ENCODE data around the gene BCAS4. TPM values are rescaled to one million over a fixed set of nuclear protein-coding genes. Genes with fewer than 3 reads are reported as not detected.

Gene BCAS4
- total RNA-seq, 1 experiment from 2014 or later = 7.9 TPM

DNA sequence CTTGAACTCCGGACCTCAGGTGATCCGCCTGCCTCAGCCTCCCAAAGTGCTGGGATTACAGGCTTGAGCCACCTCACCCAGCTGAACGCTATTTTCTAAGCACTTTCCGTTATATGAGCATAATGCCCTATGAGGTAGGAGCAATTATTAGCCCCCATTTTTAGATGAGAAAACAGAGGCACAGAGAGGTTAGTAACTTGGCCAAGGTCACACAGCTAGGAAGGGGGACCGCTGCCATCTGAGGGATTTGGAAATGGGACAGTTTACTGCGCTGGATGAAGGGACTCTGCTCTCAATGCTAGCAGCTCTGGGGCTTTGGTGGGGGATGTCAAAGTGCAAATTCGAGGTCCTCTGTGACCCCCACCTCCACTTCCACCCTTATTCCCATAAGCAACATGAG, 62.5 kb downstream of the BCAS4 start:
- intact Hi-C loops (cut with micrococcal nuclease) = no loop called here
- no peak for DNase-seq (ENCODE audit: unreplicated experiment)
- Mint-ChIP-seq H3K4me1 (ENCODE audit: insufficient read depth, unreplicated experiment) (peaks cover 19% of the 10 kb centered on the region), H3K36me3 (ENCODE audit: insufficient read depth, unreplicated experiment) (no peaks in the 10 kb centered on the region), H3K27me3 (ENCODE audit: insufficient read depth, unreplicated experiment) (no peaks in the 10 kb centered on the region), H3K27ac (ENCODE audit: low read depth, unreplicated experiment) (no peak overlapping the region), H3K9me3 (ENCODE audit: unreplicated experiment) (no peaks in the 10 kb centered on the region), H3K4me3 (ENCODE audit: unreplicated experiment) (no peak overlapping the region)
- ChIA-PET CTCF (interaction anchor here (1.0 to 3.1 kb wide), 4 partner anchors 7 to 72 kb away, joined by 4 to 22 read pairs (median 6); no protein-coding TSS in a partner anchor), POLR2A (interaction anchor here (1.0 to 4.1 kb wide), 10 partner anchors 9 to 101 kb away, joined by 4 to 55 read pairs (median 10); partner anchors contain the start of genes ADNP, BCAS4, DPM1 and MOCS3)
- no TSS peak for BruUV-seq (replicated peaks)
- TF ChIP-seq, protein P1, sequence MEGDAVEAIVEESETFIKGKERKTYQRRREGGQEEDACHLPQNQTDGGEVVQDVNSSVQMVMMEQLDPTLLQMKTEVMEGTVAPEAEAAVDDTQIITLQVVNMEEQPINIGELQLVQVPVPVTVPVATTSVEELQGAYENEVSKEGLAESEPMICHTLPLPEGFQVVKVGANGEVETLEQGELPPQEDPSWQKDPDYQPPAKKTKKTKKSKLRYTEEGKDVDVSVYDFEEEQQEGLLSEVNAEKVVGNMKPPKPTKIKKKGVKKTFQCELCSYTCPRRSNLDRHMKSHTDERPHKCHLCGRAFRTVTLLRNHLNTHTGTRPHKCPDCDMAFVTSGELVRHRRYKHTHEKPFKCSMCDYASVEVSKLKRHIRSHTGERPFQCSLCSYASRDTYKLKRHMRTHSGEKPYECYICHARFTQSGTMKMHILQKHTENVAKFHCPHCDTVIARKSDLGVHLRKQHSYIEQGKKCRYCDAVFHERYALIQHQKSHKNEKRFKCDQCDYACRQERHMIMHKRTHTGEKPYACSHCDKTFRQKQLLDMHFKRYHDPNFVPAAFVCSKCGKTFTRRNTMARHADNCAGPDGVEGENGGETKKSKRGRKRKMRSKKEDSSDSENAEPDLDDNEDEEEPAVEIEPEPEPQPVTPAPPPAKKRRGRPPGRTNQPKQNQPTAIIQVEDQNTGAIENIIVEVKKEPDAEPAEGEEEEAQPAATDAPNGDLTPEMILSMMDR (IDR thresholded peaks at IDR 0.05; ENCODE audit: unreplicated experiment) = no peak

DNA sequence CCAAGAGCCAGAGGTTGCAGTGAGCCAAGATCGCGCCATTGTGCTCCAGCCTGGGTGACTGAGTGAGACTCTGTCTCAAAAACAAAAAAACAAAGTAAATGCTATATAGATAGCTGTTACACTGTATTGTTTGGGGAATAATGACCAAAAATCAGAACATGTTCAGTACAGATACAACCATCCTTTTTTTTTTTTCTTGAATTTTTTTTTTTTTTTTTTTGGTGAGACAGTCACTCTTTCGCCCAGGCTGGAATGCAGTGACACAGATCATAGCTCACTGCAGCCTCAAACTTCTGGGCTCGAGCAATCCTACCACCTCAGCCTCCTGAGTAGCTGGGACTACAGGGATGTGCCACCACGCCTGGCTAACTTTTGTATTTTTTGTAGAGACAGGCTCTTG, 63.7 kb downstream of the BCAS4 start:
- BruUV-seq (replicated peaks) = no TSS peak
- POLR2A ChIA-PET = interaction anchor here (0.6 to 4.1 kb wide), 3 partner anchors 13 to 39 kb away, joined by 3 to 55 read pairs (median 3); no protein-coding TSS in a partner anchor
- H3K36me3 Mint-ChIP-seq (ENCODE audit: insufficient read depth, unreplicated experiment) = no peaks in the 10 kb centered on the region
- H3K27ac Mint-ChIP-seq (ENCODE audit: low read depth, unreplicated experiment) = no peak overlapping the region
- no peak for DNase-seq (ENCODE audit: unreplicated experiment)
- intact Hi-C loops (cut with micrococcal nuclease) = no loop called here
- H3K27me3 Mint-ChIP-seq (ENCODE audit: insufficient read depth, unreplicated experiment) = no peaks in the 10 kb centered on the region
- TF ChIP-seq, protein P1 (IDR thresholded peaks at IDR 0.05; ENCODE audit: unreplicated experiment) = no peak
- no peaks in the 10 kb centered on the region for H3K9me3 Mint-ChIP-seq (ENCODE audit: unreplicated experiment)
- no peak overlapping the region for H3K4me3 Mint-ChIP-seq (ENCODE audit: unreplicated experiment)
- peaks cover 19% of the 10 kb centered on the region for H3K4me1 Mint-ChIP-seq (ENCODE audit: insufficient read depth, unreplicated experiment)
- CTCF ChIA-PET = interaction anchor here (0.7 to 3.1 kb wide), 6 partner anchors 9 to 179 kb away, joined by 3 to 22 read pairs (median 4); no protein-coding TSS in a partner anchor

DNA sequence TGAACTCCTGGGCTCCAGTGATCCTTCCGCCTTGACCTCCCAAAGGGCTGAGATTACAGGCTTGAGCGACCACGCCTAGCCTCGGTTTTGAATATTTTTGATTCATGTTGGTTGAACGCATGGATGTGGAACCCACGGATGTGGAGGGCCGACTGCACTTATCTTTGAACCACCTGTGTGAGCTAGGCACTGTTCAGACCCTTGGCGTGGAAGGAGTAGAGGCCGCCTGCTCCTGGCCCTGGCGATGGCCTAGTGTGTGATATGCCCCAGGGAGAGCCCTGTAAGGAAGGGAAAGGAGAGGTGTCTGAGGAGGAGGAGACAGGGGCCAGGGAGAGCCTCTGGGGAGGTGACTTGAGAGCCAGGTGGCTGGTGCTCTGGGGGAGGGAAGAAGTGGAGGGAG, 64.3 kb downstream of the BCAS4 start:
- Mint-ChIP-seq H3K27ac (ENCODE audit: low read depth, unreplicated experiment) (peak overlapping the region; percentile 73), H3K4me3 (ENCODE audit: unreplicated experiment) (no peak overlapping the region), H3K4me1 (ENCODE audit: insufficient read depth, unreplicated experiment) (peaks cover 19% of the 10 kb centered on the region), H3K36me3 (ENCODE audit: insufficient read depth, unreplicated experiment) (no peaks in the 10 kb centered on the region), H3K27me3 (ENCODE audit: insufficient read depth, unreplicated experiment) (no peaks in the 10 kb centered on the region), H3K9me3 (ENCODE audit: unreplicated experiment) (no peaks in the 10 kb centered on the region)
- POLR2A ChIA-PET = interaction anchor here (1.1 to 4.1 kb wide), 2 partner anchors 13 to 21 kb away, joined by 3 to 55 read pairs; no protein-coding TSS in a partner anchor
- no TSS peak for BruUV-seq (replicated peaks)
- TF ChIP-seq, protein P1 (IDR thresholded peaks at IDR 0.05; ENCODE audit: unreplicated experiment) = no peak
- no peak for DNase-seq (ENCODE audit: unreplicated experiment)
- CTCF ChIA-PET = interaction anchor here (0.7 to 1.7 kb wide), 7 partner anchors 8 to 178 kb away, joined by 3 to 6 read pairs (median 3); no protein-coding TSS in a partner anchor
- intact Hi-C loops (cut with micrococcal nuclease) = no loop called here

DNA sequence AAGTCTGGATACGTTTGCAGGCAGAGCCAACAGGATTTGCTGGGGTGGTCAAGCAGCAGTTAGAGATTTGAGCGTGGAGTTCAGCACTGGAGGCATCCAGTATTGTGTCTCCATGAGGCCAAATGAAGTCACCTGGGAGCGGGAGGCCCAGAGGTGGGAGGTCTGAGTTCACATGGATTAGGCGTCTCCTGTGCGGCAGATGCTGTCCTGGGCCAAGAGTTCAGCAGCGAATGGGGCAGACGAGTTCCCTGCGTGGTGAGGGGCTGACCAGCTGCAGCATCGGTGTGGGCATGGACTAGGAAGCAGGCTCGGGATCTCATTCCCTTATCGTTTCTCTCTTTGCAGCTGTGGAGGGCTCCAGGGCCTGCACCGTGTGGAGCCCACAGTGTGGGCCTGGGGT, 66.2 kb downstream of the BCAS4 start:
- Mint-ChIP-seq H3K4me3 (ENCODE audit: unreplicated experiment) (no peak overlapping the region), H3K27me3 (ENCODE audit: insufficient read depth, unreplicated experiment) (no peaks in the 10 kb centered on the region), H3K27ac (ENCODE audit: low read depth, unreplicated experiment) (no peak overlapping the region), H3K4me1 (ENCODE audit: insufficient read depth, unreplicated experiment) (peaks cover 15% of the 10 kb centered on the region), H3K36me3 (ENCODE audit: insufficient read depth, unreplicated experiment) (no peaks in the 10 kb centered on the region), H3K9me3 (ENCODE audit: unreplicated experiment) (no peaks in the 10 kb centered on the region)
- intact Hi-C loops (cut with micrococcal nuclease) = no loop called here
- CTCF ChIA-PET = interaction anchor here (1.7 kb wide), 1 partner anchor 12 kb away, joined by 4 read pairs; no protein-coding TSS in a partner anchor
- TF ChIP-seq, protein P1 (IDR thresholded peaks at IDR 0.05; ENCODE audit: unreplicated experiment) = no peak
- POLR2A ChIA-PET = interaction anchor here (0.6 to 0.8 kb wide), 2 partner anchors 43 to 1166 kb away, joined by 3 read pairs; no protein-coding TSS in a partner anchor
- DNase-seq (ENCODE audit: unreplicated experiment) = no peak
- no TSS peak for BruUV-seq (replicated peaks)

Measured in MCF 10A (cell line).